ENCODE results near the gene LSM10. TPM values are rescaled to one million over a fixed set of nuclear protein-coding genes. Genes with fewer than 3 reads are reported as not detected.

Gene LSM10
- total and polyA plus RNA-seq, 2 donors: 14.2 to 44.2 TPM

- Histone ChIP-seq H3K4me1 (ENCODE audit: control insufficient read depth in 2 of 2, insufficient read depth in 2 of 2, low read length in 2 of 2) (peaks cover 11 to 29% of the 10 kb centered on the region in 2 donors), H3K4me3 (ENCODE audit: low read length in 2 of 2) (no peak overlapping the region), H3K9me3 (ENCODE audit: control insufficient read depth in 2 of 2, insufficient read depth in 1 of 2, low read length in 1 of 2) (no peaks in the 10 kb centered on the region), H3K36me3 (ENCODE audit: control insufficient read depth in 2 of 2, insufficient read depth in 2 of 2, low read length in 1 of 2) (peaks cover 0 to 3% of the 10 kb centered on the region in 2 donors), H3K27me3 (ENCODE audit: control insufficient read depth in 2 of 2, insufficient read depth in 1 of 2, low read length in 1 of 2) (no peaks in the 10 kb centered on the region), H3K27ac (ENCODE audit: low read depth in 1 of 2, low read length in 1 of 2) (no peak overlapping the region)
- DNase-seq (ENCODE audit: low read depth in 6 of 9, low spot score in 9 of 9): no peak
- 97% methylated on average over 9 of the region's 9 CpGs for WGBS
Observed at GRCh38 chr1:36382231-36382630, 15.5 kb downstream of the LSM10 start.

DNA sequence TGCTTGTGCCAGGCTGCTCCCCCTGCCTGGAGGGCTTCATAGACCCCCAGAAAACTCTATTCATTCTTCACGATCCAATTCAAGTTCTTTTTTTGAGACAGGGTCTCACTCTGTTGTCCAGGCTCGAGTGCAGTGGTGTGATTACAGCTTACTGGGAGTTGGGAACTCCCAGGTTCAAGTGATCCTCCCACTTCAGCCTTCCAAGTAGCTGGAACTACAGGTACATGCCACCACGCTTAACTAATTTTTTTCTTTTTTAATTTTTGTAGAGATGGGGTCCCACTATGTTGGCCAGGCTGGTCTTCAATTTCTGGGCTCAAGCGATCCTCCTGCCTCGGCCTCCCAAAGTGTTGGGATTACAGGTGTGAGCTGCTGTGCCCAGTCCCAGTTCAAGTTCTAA, 16.3 kb downstream of the LSM10 start:
- no peak for DNase-seq (ENCODE audit: low read depth in 6 of 9, low spot score in 9 of 9)
- WGBS: 98% methylated on average over 5 of the region's 5 CpGs
- Histone ChIP-seq H3K27ac (ENCODE audit: low read depth in 1 of 2, low read length in 1 of 2) (no peak overlapping the region), H3K36me3 (ENCODE audit: control insufficient read depth in 2 of 2, insufficient read depth in 2 of 2, low read length in 1 of 2) (peaks cover 0 to 3% of the 10 kb centered on the region in 2 donors), H3K9me3 (ENCODE audit: control insufficient read depth in 2 of 2, insufficient read depth in 1 of 2, low read length in 1 of 2) (no peaks in the 10 kb centered on the region), H3K27me3 (ENCODE audit: control insufficient read depth in 2 of 2, insufficient read depth in 1 of 2, low read length in 1 of 2) (no peaks in the 10 kb centered on the region), H3K4me3 (ENCODE audit: low read length in 2 of 2) (no peak overlapping the region), H3K4me1 (ENCODE audit: control insufficient read depth in 2 of 2, insufficient read depth in 2 of 2, low read length in 2 of 2) (peaks cover 9 to 21% of the 10 kb centered on the region in 2 donors)

GRCh38 chr1:36380782-36381181, 16.9 kb downstream of the LSM10 start:
- 96% methylated on average over 3 of the region's 3 CpGs for WGBS
- DNase-seq (ENCODE audit: low read depth in 6 of 9, low spot score in 9 of 9): no peak
- H3K9me3 ChIP-seq (ENCODE audit: control insufficient read depth in 2 of 2, insufficient read depth in 1 of 2, low read length in 1 of 2): no peaks in the 10 kb centered on the region
- H3K4me3 ChIP-seq (ENCODE audit: low read length in 2 of 2): no peak overlapping the region
- H3K36me3 ChIP-seq (ENCODE audit: control insufficient read depth in 2 of 2, insufficient read depth in 2 of 2, low read length in 1 of 2): peaks cover 0 to 3% of the 10 kb centered on the region in 2 donors
- peaks cover 6 to 17% of the 10 kb centered on the region in 2 donors for H3K4me1 ChIP-seq (ENCODE audit: control insufficient read depth in 2 of 2, insufficient read depth in 2 of 2, low read length in 2 of 2)
- no peak overlapping the region for H3K27ac ChIP-seq (ENCODE audit: low read depth in 1 of 2, low read length in 1 of 2)
- H3K27me3 ChIP-seq (ENCODE audit: control insufficient read depth in 2 of 2, insufficient read depth in 1 of 2, low read length in 1 of 2): no peaks in the 10 kb centered on the region

- Histone ChIP-seq H3K36me3 (ENCODE audit: control insufficient read depth in 2 of 2, insufficient read depth in 2 of 2, low read length in 1 of 2) (peaks cover 0 to 3% of the 10 kb centered on the region in 2 donors), H3K27me3 (ENCODE audit: control insufficient read depth in 2 of 2, insufficient read depth in 1 of 2, low read length in 1 of 2) (no peaks in the 10 kb centered on the region), H3K27ac (ENCODE audit: low read depth in 1 of 2, low read length in 1 of 2) (no peak overlapping the region), H3K4me1 (ENCODE audit: control insufficient read depth in 2 of 2, insufficient read depth in 2 of 2, low read length in 2 of 2) (peaks cover 6 to 17% of the 10 kb centered on the region in 2 donors), H3K4me3 (ENCODE audit: low read length in 2 of 2) (no peak overlapping the region), H3K9me3 (ENCODE audit: control insufficient read depth in 2 of 2, insufficient read depth in 1 of 2, low read length in 1 of 2) (no peaks in the 10 kb centered on the region)
- no peak for DNase-seq (ENCODE audit: low read depth in 6 of 9, low spot score in 9 of 9)
- 93% methylated on average over 5 of the region's 5 CpGs for WGBS
Observed at GRCh38 chr1:36380143-36380619, 17.5 kb downstream of the LSM10 start.

GRCh38 chr1:36377791-36378492, 19.8 kb downstream of the LSM10 start:
- peaks cover 5 to 28% of the 10 kb centered on the region in 2 donors for H3K4me1 ChIP-seq (ENCODE audit: control insufficient read depth in 2 of 2, insufficient read depth in 2 of 2, low read length in 2 of 2)

GRCh38 chr1:36372617-36373016, 25.1 kb downstream of the LSM10 start:
- H3K4me1 ChIP-seq (ENCODE audit: control insufficient read depth in 2 of 2, insufficient read depth in 2 of 2, low read length in 2 of 2): peaks cover 8 to 51% of the 10 kb centered on the region in 2 donors
- 64% methylated on average over 3 of the region's 3 CpGs for WGBS
- no peaks in the 10 kb centered on the region for H3K27me3 ChIP-seq (ENCODE audit: control insufficient read depth in 2 of 2, insufficient read depth in 1 of 2, low read length in 1 of 2)
- H3K27ac ChIP-seq (ENCODE audit: low read depth in 1 of 2, low read length in 1 of 2): peak overlapping the region in 1 of 2 donors; percentile 36
- no peak overlapping the region for H3K4me3 ChIP-seq (ENCODE audit: low read length in 2 of 2)
- H3K36me3 ChIP-seq (ENCODE audit: control insufficient read depth in 2 of 2, insufficient read depth in 2 of 2, low read length in 1 of 2): no peaks in the 10 kb centered on the region
- DNase-seq (ENCODE audit: low read depth in 6 of 9, low spot score in 9 of 9): no peak
- no peaks in the 10 kb centered on the region for H3K9me3 ChIP-seq (ENCODE audit: control insufficient read depth in 2 of 2, insufficient read depth in 1 of 2, low read length in 1 of 2)

More at GRCh38 chr1:36377791-36378492, 19.8 kb downstream of the LSM10 start:
- DNase-seq (ENCODE audit: low read depth in 6 of 9, low spot score in 9 of 9): no peak
- H3K27me3 ChIP-seq (ENCODE audit: control insufficient read depth in 2 of 2, insufficient read depth in 1 of 2, low read length in 1 of 2): no peaks in the 10 kb centered on the region
- 89% methylated on average over 4 of the region's 4 CpGs for WGBS
- no peaks in the 10 kb centered on the region for H3K36me3 ChIP-seq (ENCODE audit: control insufficient read depth in 2 of 2, insufficient read depth in 2 of 2, low read length in 1 of 2)
- H3K9me3 ChIP-seq (ENCODE audit: control insufficient read depth in 2 of 2, insufficient read depth in 1 of 2, low read length in 1 of 2): no peaks in the 10 kb centered on the region
- H3K27ac ChIP-seq (ENCODE audit: low read depth in 1 of 2, low read length in 1 of 2): peak overlapping the region in 1 of 2 donors; percentile 6
- no peak overlapping the region for H3K4me3 ChIP-seq (ENCODE audit: low read length in 2 of 2)

DNA sequence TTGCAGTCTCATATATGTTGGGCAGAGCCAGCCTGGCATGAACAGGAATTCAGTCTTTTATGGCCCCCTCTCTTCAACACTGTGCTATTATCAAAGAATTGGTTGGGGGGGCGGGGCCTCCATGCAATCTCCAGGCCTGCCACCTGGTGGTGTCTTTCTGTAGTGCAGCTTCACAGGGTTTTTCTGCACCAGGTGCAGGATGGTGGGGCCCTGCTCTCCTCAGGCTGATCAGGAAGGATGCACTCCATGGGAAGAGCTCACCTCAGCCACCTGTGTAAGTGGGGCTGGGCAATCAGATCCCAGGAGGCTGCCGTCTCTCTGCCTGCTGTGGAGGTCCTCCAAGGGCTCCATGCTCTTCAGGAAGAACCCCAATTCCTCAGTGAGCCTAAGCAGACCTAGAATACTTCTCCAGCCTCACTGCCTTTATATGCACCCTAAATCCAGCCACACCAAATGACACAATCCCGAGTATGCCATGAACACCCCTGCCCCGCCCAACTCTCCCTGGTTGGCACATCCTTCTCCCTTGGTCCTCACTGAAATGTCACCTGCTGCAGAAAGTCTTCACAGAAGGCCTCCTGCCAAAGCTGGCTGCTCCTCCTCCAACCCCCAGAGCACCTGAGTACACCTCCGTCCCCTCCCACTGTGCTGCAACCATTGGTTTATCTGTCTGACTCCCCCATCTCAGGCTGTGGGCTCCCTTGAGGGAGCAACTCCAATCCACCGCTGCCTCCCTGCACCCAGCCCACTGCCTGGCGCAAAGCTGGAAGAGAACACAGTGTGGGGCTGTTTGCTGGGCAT, 28.4 kb downstream of the LSM10 start:
- DNase-seq (ENCODE audit: low read depth in 6 of 9, low spot score in 9 of 9): peak in 7 of 9 donors; percentile 56 to 91 (median 84)
- WGBS: 55% methylated on average over 7 of the region's 7 CpGs
- Histone ChIP-seq H3K27me3 (ENCODE audit: control insufficient read depth in 2 of 2, insufficient read depth in 1 of 2, low read length in 1 of 2) (no peaks in the 10 kb centered on the region), H3K4me1 (ENCODE audit: control insufficient read depth in 2 of 2, insufficient read depth in 2 of 2, low read length in 2 of 2) (peaks cover 19 to 63% of the 10 kb centered on the region in 2 donors), H3K4me3 (ENCODE audit: low read length in 2 of 2) (no peak overlapping the region), H3K36me3 (ENCODE audit: control insufficient read depth in 2 of 2, insufficient read depth in 2 of 2, low read length in 1 of 2) (no peaks in the 10 kb centered on the region), H3K9me3 (ENCODE audit: control insufficient read depth in 2 of 2, insufficient read depth in 1 of 2, low read length in 1 of 2) (no peaks in the 10 kb centered on the region), H3K27ac (ENCODE audit: low read depth in 1 of 2, low read length in 1 of 2) (peak overlapping the region in 1 of 2 donors; percentile 35)

- H3K27ac ChIP-seq (ENCODE audit: low read depth in 1 of 2, low read length in 1 of 2): peak overlapping the region in 1 of 2 donors; percentile 94
- no peak for DNase-seq (ENCODE audit: low read depth in 6 of 9, low spot score in 9 of 9)
- WGBS: 98% methylated on average over 4 of the region's 4 CpGs
- no peak overlapping the region for H3K4me3 ChIP-seq (ENCODE audit: low read length in 2 of 2)
- H3K4me1 ChIP-seq (ENCODE audit: control insufficient read depth in 2 of 2, insufficient read depth in 2 of 2, low read length in 2 of 2): peaks cover 15 to 48% of the 10 kb centered on the region in 2 donors
- H3K27me3 ChIP-seq (ENCODE audit: control insufficient read depth in 2 of 2, insufficient read depth in 1 of 2, low read length in 1 of 2): no peaks in the 10 kb centered on the region
- H3K9me3 ChIP-seq (ENCODE audit: control insufficient read depth in 2 of 2, insufficient read depth in 1 of 2, low read length in 1 of 2): no peaks in the 10 kb centered on the region
- no peaks in the 10 kb centered on the region for H3K36me3 ChIP-seq (ENCODE audit: control insufficient read depth in 2 of 2, insufficient read depth in 2 of 2, low read length in 1 of 2)
Observed at GRCh38 chr1:36367798-36368197, 29.9 kb downstream of the LSM10 start.

- DNase-seq (ENCODE audit: low read depth in 6 of 9, low spot score in 9 of 9): peak in 5 of 9 donors; percentile 50 to 81 (median 59)
- 59% methylated on average over 5 of the region's 5 CpGs for WGBS
- H3K4me1 ChIP-seq (ENCODE audit: control insufficient read depth in 2 of 2, insufficient read depth in 2 of 2, low read length in 2 of 2): peaks cover 15 to 41% of the 10 kb centered on the region in 2 donors
- H3K27me3 ChIP-seq (ENCODE audit: control insufficient read depth in 2 of 2, insufficient read depth in 1 of 2, low read length in 1 of 2): no peaks in the 10 kb centered on the region
- peaks cover 4% of the 10 kb centered on the region in 2 donors for H3K36me3 ChIP-seq (ENCODE audit: control insufficient read depth in 2 of 2, insufficient read depth in 2 of 2, low read length in 1 of 2)
- H3K27ac ChIP-seq (ENCODE audit: low read depth in 1 of 2, low read length in 1 of 2): peak overlapping the region; percentile 50 to 94
- no peaks in the 10 kb centered on the region for H3K9me3 ChIP-seq (ENCODE audit: control insufficient read depth in 2 of 2, insufficient read depth in 1 of 2, low read length in 1 of 2)
- H3K4me3 ChIP-seq (ENCODE audit: low read length in 2 of 2): no peak overlapping the region
Observed at GRCh38 chr1:36367066-36367465, 30.6 kb downstream of the LSM10 start.
